ENCODE measurements around the gene MRPL24.

Gene MRPL24

DNA sequence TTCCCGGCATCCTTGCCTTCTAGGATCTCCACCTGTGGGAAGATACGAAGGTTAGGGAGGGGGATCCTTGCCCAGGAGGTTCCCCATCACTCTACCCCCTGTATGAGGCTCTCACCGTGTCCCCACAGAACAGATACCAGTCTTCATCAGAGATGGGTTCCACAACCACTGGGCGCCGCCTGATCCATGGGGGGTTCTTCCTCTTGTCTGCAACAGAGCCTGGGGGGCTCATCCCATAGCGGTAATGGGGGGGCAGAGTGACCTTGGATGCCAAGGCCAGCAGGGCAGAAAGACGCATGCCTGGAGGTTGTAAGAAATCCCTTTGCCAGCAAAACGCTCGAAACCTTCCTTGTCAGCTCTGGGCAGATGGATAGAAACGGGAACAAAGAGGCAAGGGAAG is 2.5 kb downstream of the MRPL24 start (continued):
- no peak for TF ChIP-seq TSHZ1 (tag by site-specific recombination; IDR thresholded peaks at IDR 0.05; ENCODE audit: borderline replicate concordance)
- TF ChIP-seq GLI2 (tag by site-specific recombination; IDR thresholded peaks at IDR 0.05; ENCODE audit: borderline replicate concordance, low read depth) = no peak
- no peak for TF ChIP-seq OSR2 (tag by site-specific recombination; IDR thresholded peaks at IDR 0.05)
- no peak for TF ChIP-seq ZNF274 (IDR thresholded peaks at IDR 0.05; ENCODE audit: low read length)
- no peak for TF ChIP-seq ZNF274 (tag by site-specific recombination; IDR thresholded peaks at IDR 0.05; ENCODE audit: borderline replicate concordance)
- no peak for TF ChIP-seq ZNF248 (tag by site-specific recombination; IDR thresholded peaks at IDR 0.05)

GRCh38 chr1:156733989-156734584 is 6.8 kb downstream of the MRPL24 start:
- H3K4me3 ChIP-seq (ENCODE audit: low read depth, low read length) = no peak overlapping the region
- H3K9me3 ChIP-seq (ENCODE audit: control insufficient read depth, insufficient read depth, low read depth, low read length) = no peaks in the 10 kb centered on the region
- TF ChIP-seq ZFP69B (tag by site-specific recombination; IDR thresholded peaks at IDR 0.05) (no peak), KLF10 (tag by site-specific recombination; IDR thresholded peaks at IDR 0.05) (no peak), SCRT1 (tag by site-specific recombination; IDR thresholded peaks at IDR 0.05; ENCODE audit: borderline replicate concordance) (peak; percentile 10; the same call in 1 of the 2 replicates), ZBTB1 (tag by site-specific recombination; IDR thresholded peaks at IDR 0.05) (no peak), SCRT2 (tag by site-specific recombination; IDR thresholded peaks at IDR 0.05) (0 out of 2 replicates have a peak, but pooled peaks have one; percentile 19), ZBTB20 (tag by site-specific recombination; IDR thresholded peaks at IDR 0.05) (no peak)
- TF ChIP-seq, protein P1, sequence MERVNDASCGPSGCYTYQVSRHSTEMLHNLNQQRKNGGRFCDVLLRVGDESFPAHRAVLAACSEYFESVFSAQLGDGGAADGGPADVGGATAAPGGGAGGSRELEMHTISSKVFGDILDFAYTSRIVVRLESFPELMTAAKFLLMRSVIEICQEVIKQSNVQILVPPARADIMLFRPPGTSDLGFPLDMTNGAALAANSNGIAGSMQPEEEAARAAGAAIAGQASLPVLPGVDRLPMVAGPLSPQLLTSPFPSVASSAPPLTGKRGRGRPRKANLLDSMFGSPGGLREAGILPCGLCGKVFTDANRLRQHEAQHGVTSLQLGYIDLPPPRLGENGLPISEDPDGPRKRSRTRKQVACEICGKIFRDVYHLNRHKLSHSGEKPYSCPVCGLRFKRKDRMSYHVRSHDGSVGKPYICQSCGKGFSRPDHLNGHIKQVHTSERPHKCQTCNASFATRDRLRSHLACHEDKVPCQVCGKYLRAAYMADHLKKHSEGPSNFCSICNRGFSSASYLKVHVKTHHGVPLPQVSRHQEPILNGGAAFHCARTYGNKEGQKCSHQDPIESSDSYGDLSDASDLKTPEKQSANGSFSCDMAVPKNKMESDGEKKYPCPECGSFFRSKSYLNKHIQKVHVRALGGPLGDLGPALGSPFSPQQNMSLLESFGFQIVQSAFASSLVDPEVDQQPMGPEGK (tag by site-specific recombination; IDR thresholded peaks at IDR 0.05) = no peak
- peaks cover 4 to 68% of the 10 kb centered on the region in 2 experiments; a peak in 2 of 3 replicates for H3K36me3 ChIP-seq (ENCODE audit: control insufficient read depth in 2 of 2, insufficient read depth in 1 of 2, low read length in 2 of 2)
- H3K4me1 ChIP-seq (ENCODE audit: control insufficient read depth, insufficient read depth, low read length) = no peaks in the 10 kb centered on the region
- POLR2A ChIA-PET = no interaction called here
- H3K27ac ChIP-seq (ENCODE audit: extremely low read depth, low read depth, low read length) = no peak overlapping the region
- CTCF ChIA-PET = interaction anchor here (1.6 to 10.1 kb wide), 2 partner anchors 28 to 49 kb away, joined by 5 to 526 read pairs; partner anchors contain the start of genes CRABP2 and NES

- Histone ChIP-seq H3K27ac (ENCODE audit: extremely low read depth, low read depth, low read length) (peak within 1 kb of the TSS; percentile 72), H3K9me3 (ENCODE audit: control insufficient read depth, insufficient read depth, low read depth, low read length) (no peaks in the 10 kb centered on the region), H3K36me3 (ENCODE audit: control insufficient read depth in 2 of 2, insufficient read depth in 1 of 2, low read length in 2 of 2) (peaks cover 0 to 57% of the 10 kb centered on the region in 2 experiments; a peak in 1 of 3 replicates), H3K4me3 (ENCODE audit: low read depth, low read length) (peak within 1 kb of the TSS; percentile 85), H3K4me1 (ENCODE audit: control insufficient read depth, insufficient read depth, low read length) (peaks cover 7% of the 10 kb centered on the region)
- ChIA-PET POLR2A (interaction anchor here (0.6 to 4.8 kb wide), 36 partner anchors 8 to 199 kb away, joined by 3 to 84 read pairs (median 4); partner anchors contain the start of genes HAPLN2, HDGF, MRPL24 and NES), CTCF (interaction anchor here (0.6 to 10.1 kb wide), 15 partner anchors 11 to 200 kb away, joined by 3 to 526 read pairs (median 6); partner anchors contain the start of genes CRABP2, INSRR, MRPL24 and NES)
- peak; percentile 84 for TF ChIP-seq ZNF600 (tag by site-specific recombination; IDR thresholded peaks at IDR 0.05)
- no peak for TF ChIP-seq ZNF121 (tag by site-specific recombination; IDR thresholded peaks at IDR 0.05)
- TF ChIP-seq ZNF24 (tag by site-specific recombination; IDR thresholded peaks at IDR 0.05) = peak; percentile 43; the same call in 1 of the 2 replicates
- TF ChIP-seq ATF2 (tag by site-specific recombination; IDR thresholded peaks at IDR 0.05; ENCODE audit: low read depth) = peak; percentile 67
- TF ChIP-seq ZNF501 (tag by site-specific recombination; IDR thresholded peaks at IDR 0.05) = peak; percentile 80
- TF ChIP-seq EGR2 (tag by site-specific recombination; IDR thresholded peaks at IDR 0.05; ENCODE audit: low read depth) = peak; percentile 50; the same call in 1 of the 2 replicates
- no peak for TF ChIP-seq ZNF140 (tag by site-specific recombination; IDR thresholded peaks at IDR 0.05)
- TF ChIP-seq, protein P2, sequence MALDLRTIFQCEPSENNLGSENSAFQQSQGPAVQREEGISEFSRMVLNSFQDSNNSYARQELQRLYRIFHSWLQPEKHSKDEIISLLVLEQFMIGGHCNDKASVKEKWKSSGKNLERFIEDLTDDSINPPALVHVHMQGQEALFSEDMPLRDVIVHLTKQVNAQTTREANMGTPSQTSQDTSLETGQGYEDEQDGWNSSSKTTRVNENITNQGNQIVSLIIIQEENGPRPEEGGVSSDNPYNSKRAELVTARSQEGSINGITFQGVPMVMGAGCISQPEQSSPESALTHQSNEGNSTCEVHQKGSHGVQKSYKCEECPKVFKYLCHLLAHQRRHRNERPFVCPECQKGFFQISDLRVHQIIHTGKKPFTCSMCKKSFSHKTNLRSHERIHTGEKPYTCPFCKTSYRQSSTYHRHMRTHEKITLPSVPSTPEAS (tag by site-specific recombination; IDR thresholded peaks at IDR 0.05) = 0 out of 2 replicates have a peak, but pooled peaks have one; percentile 5
Observed at GRCh38 chr1:156728599-156729462, 12.1 kb downstream of the MRPL24 start, which contains the start of gene ISG20L2. TSS of gene ISG20L2 (minus strand) at chr1:156728766. CDS start at chr1:156727652, 1,114 bp downstream.

Measured in HEK293 (cell line).